Thyroid gland (tissue), 4 donors: Measurements from ENCODE around the gene KIAA0586.

ENCODE experiments used
- POLR2A ChIP-seq, 2 donors: fragments of 450-650 bp; IDR thresholded peaks; one replicate each; pipeline ENCODE4 v1.6.1; 2017; ENCODE audit warnings: antibody characterized with exemption in 2 of 2, mild to moderate bottlenecking in 2 of 2, moderate library complexity in 1 of 2
- TF ChIP-seq, protein P1 (sequence below), 6 experiments: fragments of 200-600 bp in 3 of 6; fragments of 450-650 bp in 3 of 6; sonication (generic) in 3 of 6; IDR thresholded peaks; one replicate each; pipeline ENCODE4 v1.5.1; 2016 to 2019; ENCODE audit warnings: antibody characterized with exemption in 6 of 6, mild to moderate bottlenecking in 2 of 6, inconsistent platforms in 1 of 6, moderate library complexity in 1 of 6

DNA sequence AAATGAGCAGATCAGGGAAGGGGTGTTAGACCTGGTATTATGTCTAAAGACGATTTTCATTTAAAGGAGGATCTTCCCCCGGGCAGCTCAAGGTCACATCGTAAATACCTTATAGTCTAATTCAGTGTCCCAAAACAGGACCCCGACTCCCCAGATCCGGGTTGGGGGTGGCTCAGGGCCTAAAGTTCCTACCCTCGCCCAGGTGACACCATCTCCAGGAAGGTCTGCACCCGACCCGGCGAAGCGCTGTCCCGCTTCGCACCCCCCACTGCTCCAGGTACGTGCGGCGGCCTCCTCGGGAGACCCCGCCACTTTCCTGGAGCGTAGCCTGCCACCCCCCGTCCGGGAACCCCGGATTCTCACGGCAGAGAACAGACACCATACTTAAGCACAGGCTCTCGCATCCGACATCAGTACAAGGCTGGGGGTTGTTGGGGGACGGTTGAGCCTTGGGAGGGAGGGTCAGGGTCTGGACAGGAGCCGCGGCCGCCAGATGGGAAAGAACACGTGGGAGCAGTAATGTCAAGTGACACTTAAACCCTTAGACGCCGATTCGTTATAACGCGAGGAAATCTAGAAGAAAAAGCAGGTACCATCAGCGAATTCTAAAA, 744 bp upstream of the KIAA0586 start:
- TF ChIP-seq, protein P1, sequence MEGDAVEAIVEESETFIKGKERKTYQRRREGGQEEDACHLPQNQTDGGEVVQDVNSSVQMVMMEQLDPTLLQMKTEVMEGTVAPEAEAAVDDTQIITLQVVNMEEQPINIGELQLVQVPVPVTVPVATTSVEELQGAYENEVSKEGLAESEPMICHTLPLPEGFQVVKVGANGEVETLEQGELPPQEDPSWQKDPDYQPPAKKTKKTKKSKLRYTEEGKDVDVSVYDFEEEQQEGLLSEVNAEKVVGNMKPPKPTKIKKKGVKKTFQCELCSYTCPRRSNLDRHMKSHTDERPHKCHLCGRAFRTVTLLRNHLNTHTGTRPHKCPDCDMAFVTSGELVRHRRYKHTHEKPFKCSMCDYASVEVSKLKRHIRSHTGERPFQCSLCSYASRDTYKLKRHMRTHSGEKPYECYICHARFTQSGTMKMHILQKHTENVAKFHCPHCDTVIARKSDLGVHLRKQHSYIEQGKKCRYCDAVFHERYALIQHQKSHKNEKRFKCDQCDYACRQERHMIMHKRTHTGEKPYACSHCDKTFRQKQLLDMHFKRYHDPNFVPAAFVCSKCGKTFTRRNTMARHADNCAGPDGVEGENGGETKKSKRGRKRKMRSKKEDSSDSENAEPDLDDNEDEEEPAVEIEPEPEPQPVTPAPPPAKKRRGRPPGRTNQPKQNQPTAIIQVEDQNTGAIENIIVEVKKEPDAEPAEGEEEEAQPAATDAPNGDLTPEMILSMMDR (IDR thresholded peaks at IDR 0.05), result no peak
- no peak for TF ChIP-seq POLR2A (IDR thresholded peaks at IDR 0.05)
